Neural cell (in vitro differentiated cells): ENCODE data around the gene WRAP53. TPM values are rescaled to one million over a fixed set of nuclear protein-coding genes. Genes with fewer than 3 reads are reported as not detected.
A peak's percentile ranks its signal among the peaks of the same experiment; 100 is the strongest.

ENCODE experiments used
- H2AFZ ChIP-seq: fragments of 200-600, 300-800 bp; sonication (generic), shearing (Covaris generic); 2 replicates; pipeline ENCODE4 v1.6.0; 2014; ENCODE audit warnings: low read depth, mild to moderate bottlenecking, antibody characterized with exemption, low read length, moderate library complexity
- H3F3A ChIP-seq: fragments of 200-600 bp; shearing (Covaris generic); 2 replicates; pipeline ENCODE4 v1.6.1; 2016; ENCODE audit warnings: mild to moderate bottlenecking, moderate library complexity, mixed read lengths, antibody characterized with exemption, low read length; ENCODE audit not compliant: insufficient read depth, poor library complexity, severe bottlenecking
- H3K27ac ChIP-seq: fragments of 200-600, 300-800 bp; sonication (generic), shearing (Covaris generic); 2 replicates; pipeline ENCODE4 v1.5.1; 2014; ENCODE audit warnings: mild to moderate bottlenecking, low read length, moderate library complexity
- H3K27me3 ChIP-seq: fragments of 300-800, 200-600 bp; sonication (generic), shearing (Covaris generic); 2 replicates; pipeline ENCODE4 v1.6.0; 2014; ENCODE audit warnings: mild to moderate bottlenecking, low read depth, low read length, moderate library complexity; ENCODE audit not compliant: insufficient read depth
- H3K36me3 ChIP-seq: fragments of 300-800, 200-600 bp; sonication (generic), shearing (Covaris generic); 2 replicates; pipeline ENCODE4 v1.5.1; 2014; ENCODE audit warnings: mild to moderate bottlenecking, antibody characterized with exemption, low read length, moderate library complexity; ENCODE audit not compliant: insufficient read depth
- H3K4me2 ChIP-seq: fragments of 300-800, 200-600 bp; sonication (generic), shearing (Covaris generic); 2 replicates; pipeline ENCODE4 v1.6.0; 2014; ENCODE audit warnings: mild to moderate bottlenecking, low read length
- H3K4me3 ChIP-seq: fragments of 300-800, 200-600 bp; sonication (generic), shearing (Covaris generic); 2 replicates; pipeline ENCODE4 v1.5.1; 2014; ENCODE audit warnings: mild to moderate bottlenecking, low read length, moderate library complexity
- H3K79me2 ChIP-seq: fragments of 200-600 bp; shearing (Covaris generic); replicated peaks from 2 replicates; pipeline ENCODE4 v1.6.0; 2014; ENCODE audit warnings: mild to moderate bottlenecking, low read length, moderate library complexity; ENCODE audit not compliant: insufficient read depth
- H3K9ac ChIP-seq: fragments of 300-800, 200-600 bp; sonication (generic), shearing (Covaris generic); 2 replicates; pipeline ENCODE4 v1.6.1; 2016; ENCODE audit warnings: mild to moderate bottlenecking, low read length, mixed read lengths
- H3K9me2 ChIP-seq: fragments of 200-600 bp; shearing (Covaris generic); 2 replicates; pipeline ENCODE4 v1.6.1; 2016; ENCODE audit warnings: mild to moderate bottlenecking, low read length, mixed read lengths; ENCODE audit not compliant: insufficient read depth
- H3K9me3 ChIP-seq: fragments of 200-600, 300-800 bp; sonication (generic), shearing (Covaris generic); 2 replicates; pipeline ENCODE4 v1.6.1; 2016; ENCODE audit warnings: mild to moderate bottlenecking, mixed run types, low read length, moderate library complexity, mixed read lengths
- H4K20me1 ChIP-seq: fragments of 200-600 bp; shearing (Covaris generic); 2 replicates; pipeline ENCODE4 v1.6.1; 2016; ENCODE audit warnings: mild to moderate bottlenecking, mixed run types; ENCODE audit not compliant: insufficient read depth
- EP300 ChIP-seq: fragments of 450-650 bp; conservative IDR thresholded peaks from 2 replicates; pipeline ENCODE4 v1.6.1; 2014; ENCODE audit warnings: antibody characterized with exemption, mild to moderate bottlenecking, moderate library complexity; ENCODE audit not compliant: poor library complexity, severe bottlenecking
- EZH2 ChIP-seq: fragments of 200-600, 300-800 bp; shearing (Covaris generic), sonication (generic); IDR thresholded peaks from 2 replicates; pipeline ENCODE4 v1.6.1; 2014; ENCODE audit warnings: antibody characterized with exemption, low read length, borderline replicate concordance, mild to moderate bottlenecking; ENCODE audit not compliant: insufficient read depth, poor library complexity, severe bottlenecking
- MXI1 ChIP-seq: fragments of 450-650 bp; conservative IDR thresholded peaks from 2 replicates; pipeline ENCODE4 v1.6.1; 2014; ENCODE audit warnings: antibody characterized with exemption, mild to moderate bottlenecking; ENCODE audit not compliant: poor library complexity, severe bottlenecking
- POLR2AphosphoS5 ChIP-seq: IDR thresholded peaks from 2 replicates; pipeline ENCODE4 v1.6.1; 2012
- RAD21 ChIP-seq: fragments of 450-650 bp; conservative IDR thresholded peaks from 2 replicates; pipeline ENCODE4 v1.6.1; 2014; ENCODE audit warnings: antibody characterized with exemption, mild to moderate bottlenecking, moderate library complexity
- SMC3 ChIP-seq: fragments of 450-650 bp; conservative IDR thresholded peaks from 2 replicates; pipeline ENCODE4 v1.6.1; 2014; ENCODE audit warnings: antibody characterized with exemption, mild to moderate bottlenecking, moderate library complexity; ENCODE audit not compliant: poor library complexity
- TAF1 ChIP-seq: IDR thresholded peaks from 2 replicates; pipeline ENCODE4 v1.6.1; 2012; ENCODE audit warnings: low read depth
- polyA plus RNA-seq: library from polyadenylated mRNA; depleted of rRNA; stranded (reverse); fragments of >200 nt; gene quantifications from 2 replicates; pipeline ENCODE4 v1.2.3, GENCODE V29; 2014
- TF ChIP-seq, protein P1 (sequence below): fragments of 450-650 bp; IDR thresholded peaks from 2 replicates; pipeline ENCODE4 v1.5.1; 2014; ENCODE audit warnings: antibody characterized with exemption, mild to moderate bottlenecking, moderate library complexity; ENCODE audit not compliant: poor library complexity, severe bottlenecking
- TF ChIP-seq, protein P2 (sequence below): IDR thresholded peaks from 2 replicates; pipeline ENCODE4 v1.6.1; 2012; ENCODE audit warnings: borderline replicate concordance

WRAP53 gene
- polyA plus RNA-seq, 1 donor from 2014 or later: 20.1 TPM

DNA sequence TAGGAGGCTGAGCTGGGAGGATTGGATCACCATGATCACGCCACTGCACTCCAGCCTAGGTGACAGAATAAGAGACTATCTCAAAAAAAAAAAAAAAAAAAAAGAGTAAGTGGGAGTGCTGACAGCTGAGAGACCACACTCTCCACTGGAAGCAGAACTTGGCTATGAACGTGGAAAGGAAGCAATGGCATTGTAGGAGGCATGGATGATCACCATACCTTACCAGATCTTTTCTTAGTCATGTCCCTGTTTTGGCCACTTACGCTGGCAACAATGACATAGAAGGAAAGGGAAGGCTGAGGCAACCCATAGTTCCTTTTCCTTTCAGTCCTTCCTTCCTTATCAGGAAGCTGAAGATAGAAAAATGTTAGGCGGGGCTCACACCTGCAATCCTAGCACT, 41.3 kb upstream of the WRAP53 start:
- no peaks in the 10 kb centered on the region for H3K9me3 ChIP-seq
- peaks cover 4% of the 10 kb centered on the region for H3K79me2 ChIP-seq
- no peak overlapping the region for H3K4me3 ChIP-seq
- H4K20me1 ChIP-seq: no peaks in the 10 kb centered on the region
- no peaks in the 10 kb centered on the region for H3K36me3 ChIP-seq
- no peaks in the 10 kb centered on the region for H3F3A ChIP-seq
- H3K27me3 ChIP-seq: no peaks in the 10 kb centered on the region
- TF ChIP-seq MXI1 (no peak), EZH2 (no peak), RAD21 (no peak), EP300 (no peak), SMC3 (no peak), POLR2AphosphoS5 (no peak), TAF1 (no peak)
- TF ChIP-seq, protein P1, sequence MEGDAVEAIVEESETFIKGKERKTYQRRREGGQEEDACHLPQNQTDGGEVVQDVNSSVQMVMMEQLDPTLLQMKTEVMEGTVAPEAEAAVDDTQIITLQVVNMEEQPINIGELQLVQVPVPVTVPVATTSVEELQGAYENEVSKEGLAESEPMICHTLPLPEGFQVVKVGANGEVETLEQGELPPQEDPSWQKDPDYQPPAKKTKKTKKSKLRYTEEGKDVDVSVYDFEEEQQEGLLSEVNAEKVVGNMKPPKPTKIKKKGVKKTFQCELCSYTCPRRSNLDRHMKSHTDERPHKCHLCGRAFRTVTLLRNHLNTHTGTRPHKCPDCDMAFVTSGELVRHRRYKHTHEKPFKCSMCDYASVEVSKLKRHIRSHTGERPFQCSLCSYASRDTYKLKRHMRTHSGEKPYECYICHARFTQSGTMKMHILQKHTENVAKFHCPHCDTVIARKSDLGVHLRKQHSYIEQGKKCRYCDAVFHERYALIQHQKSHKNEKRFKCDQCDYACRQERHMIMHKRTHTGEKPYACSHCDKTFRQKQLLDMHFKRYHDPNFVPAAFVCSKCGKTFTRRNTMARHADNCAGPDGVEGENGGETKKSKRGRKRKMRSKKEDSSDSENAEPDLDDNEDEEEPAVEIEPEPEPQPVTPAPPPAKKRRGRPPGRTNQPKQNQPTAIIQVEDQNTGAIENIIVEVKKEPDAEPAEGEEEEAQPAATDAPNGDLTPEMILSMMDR: no peak
- TF ChIP-seq, protein P2, sequence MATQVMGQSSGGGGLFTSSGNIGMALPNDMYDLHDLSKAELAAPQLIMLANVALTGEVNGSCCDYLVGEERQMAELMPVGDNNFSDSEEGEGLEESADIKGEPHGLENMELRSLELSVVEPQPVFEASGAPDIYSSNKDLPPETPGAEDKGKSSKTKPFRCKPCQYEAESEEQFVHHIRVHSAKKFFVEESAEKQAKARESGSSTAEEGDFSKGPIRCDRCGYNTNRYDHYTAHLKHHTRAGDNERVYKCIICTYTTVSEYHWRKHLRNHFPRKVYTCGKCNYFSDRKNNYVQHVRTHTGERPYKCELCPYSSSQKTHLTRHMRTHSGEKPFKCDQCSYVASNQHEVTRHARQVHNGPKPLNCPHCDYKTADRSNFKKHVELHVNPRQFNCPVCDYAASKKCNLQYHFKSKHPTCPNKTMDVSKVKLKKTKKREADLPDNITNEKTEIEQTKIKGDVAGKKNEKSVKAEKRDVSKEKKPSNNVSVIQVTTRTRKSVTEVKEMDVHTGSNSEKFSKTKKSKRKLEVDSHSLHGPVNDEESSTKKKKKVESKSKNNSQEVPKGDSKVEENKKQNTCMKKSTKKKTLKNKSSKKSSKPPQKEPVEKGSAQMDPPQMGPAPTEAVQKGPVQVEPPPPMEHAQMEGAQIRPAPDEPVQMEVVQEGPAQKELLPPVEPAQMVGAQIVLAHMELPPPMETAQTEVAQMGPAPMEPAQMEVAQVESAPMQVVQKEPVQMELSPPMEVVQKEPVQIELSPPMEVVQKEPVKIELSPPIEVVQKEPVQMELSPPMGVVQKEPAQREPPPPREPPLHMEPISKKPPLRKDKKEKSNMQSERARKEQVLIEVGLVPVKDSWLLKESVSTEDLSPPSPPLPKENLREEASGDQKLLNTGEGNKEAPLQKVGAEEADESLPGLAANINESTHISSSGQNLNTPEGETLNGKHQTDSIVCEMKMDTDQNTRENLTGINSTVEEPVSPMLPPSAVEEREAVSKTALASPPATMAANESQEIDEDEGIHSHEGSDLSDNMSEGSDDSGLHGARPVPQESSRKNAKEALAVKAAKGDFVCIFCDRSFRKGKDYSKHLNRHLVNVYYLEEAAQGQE: no peak
- no peak overlapping the region for H3K9ac ChIP-seq
- H2AFZ ChIP-seq: no peak overlapping the region
- no peak overlapping the region for H3K27ac ChIP-seq
- H3K9me2 ChIP-seq: no peaks in the 10 kb centered on the region
- H3K4me2 ChIP-seq: no peak overlapping the region

- Histone ChIP-seq H3K27me3 (no peaks in the 10 kb centered on the region), H2AFZ (peak within 1 kb of the TSS; percentile 68), H3F3A (no peaks in the 10 kb centered on the region), H3K4me3 (peak within 1 kb of the TSS; percentile 95), H3K4me2 (peak within 1 kb of the TSS; percentile 54), H3K79me2 (peaks cover 10% of the 10 kb centered on the region), H3K27ac (peak within 1 kb of the TSS; percentile 68), H3K9me3 (no peaks in the 10 kb centered on the region), H3K9ac (peak within 1 kb of the TSS; percentile 86), H3K9me2 (no peaks in the 10 kb centered on the region), H3K36me3 (no peaks in the 10 kb centered on the region), H4K20me1 (no peaks in the 10 kb centered on the region)
- no peak for TF ChIP-seq EP300
- peak; percentile 86 for TF ChIP-seq POLR2AphosphoS5
These were observed 37.7 kb upstream of the WRAP53 start, which contains the start of gene ATP1B2 for GRCh38 chr17:7650509-7651096. Gene ATP1B2, plus strand, starts transcription at chr17:7650926. Its CDS starts 593 bp downstream, at chr17:7651519.
